Upper lobe of left lung (tissue), 4 donors: ENCODE measurements around the gene SGCD.

Experiments used
- EP300 ChIP-seq, 4 donors: sonication (generic); formaldehyde crosslinking; IDR thresholded peaks; one replicate each; pipeline ENCODE4 v1.5.1; 2017; ENCODE audit warnings: antibody characterized with exemption in 4 of 4, control low read depth in 2 of 4
- POLR2A ChIP-seq, 4 donors: fragments of 450-650 bp; IDR thresholded peaks; one replicate each; pipeline ENCODE4 v1.5.1; 2016 to 2017; ENCODE audit warnings: antibody characterized with exemption in 4 of 4, mild to moderate bottlenecking in 2 of 4
- TF ChIP-seq, protein P1 (sequence below), 6 experiments: fragments of 450-650 bp in 4 of 6; fragments of 200-600 bp in 2 of 6; sonication (generic) in 2 of 6; IDR thresholded peaks; one replicate each; pipeline ENCODE4 v1.5.1; 2016 to 2019; ENCODE audit warnings: antibody characterized with exemption in 6 of 6

- TF ChIP-seq, protein P1, sequence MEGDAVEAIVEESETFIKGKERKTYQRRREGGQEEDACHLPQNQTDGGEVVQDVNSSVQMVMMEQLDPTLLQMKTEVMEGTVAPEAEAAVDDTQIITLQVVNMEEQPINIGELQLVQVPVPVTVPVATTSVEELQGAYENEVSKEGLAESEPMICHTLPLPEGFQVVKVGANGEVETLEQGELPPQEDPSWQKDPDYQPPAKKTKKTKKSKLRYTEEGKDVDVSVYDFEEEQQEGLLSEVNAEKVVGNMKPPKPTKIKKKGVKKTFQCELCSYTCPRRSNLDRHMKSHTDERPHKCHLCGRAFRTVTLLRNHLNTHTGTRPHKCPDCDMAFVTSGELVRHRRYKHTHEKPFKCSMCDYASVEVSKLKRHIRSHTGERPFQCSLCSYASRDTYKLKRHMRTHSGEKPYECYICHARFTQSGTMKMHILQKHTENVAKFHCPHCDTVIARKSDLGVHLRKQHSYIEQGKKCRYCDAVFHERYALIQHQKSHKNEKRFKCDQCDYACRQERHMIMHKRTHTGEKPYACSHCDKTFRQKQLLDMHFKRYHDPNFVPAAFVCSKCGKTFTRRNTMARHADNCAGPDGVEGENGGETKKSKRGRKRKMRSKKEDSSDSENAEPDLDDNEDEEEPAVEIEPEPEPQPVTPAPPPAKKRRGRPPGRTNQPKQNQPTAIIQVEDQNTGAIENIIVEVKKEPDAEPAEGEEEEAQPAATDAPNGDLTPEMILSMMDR (IDR thresholded peaks at IDR 0.05): no peak
- TF ChIP-seq POLR2A (IDR thresholded peaks at IDR 0.05) (no peak), EP300 (IDR thresholded peaks at IDR 0.05) (no peak)
Measured at GRCh38 chr5:156393980-156394379, 67.0 kb downstream of the SGCD start.
